Endometrial microvascular endothelial cells (primary cell): ENCODE measurements around the gene KRTAP5-7. TPM values are rescaled to one million over a fixed set of nuclear protein-coding genes. Genes with fewer than 3 reads are reported as not detected.
"Not testable (repeated sequence)": the region's sequence is repeated elsewhere in the genome, so short reads cannot be mapped to it uniquely, and the experiment has no call there.

ENCODE experiments used
- in situ Hi-C: cut with HindIII; loops from 2 replicates; pipeline ENCODE4 v1.10.0; 2017; ENCODE audit warnings: low sequenced_read_pairs, low pct_unique_long_range_greater_than_20kb; ENCODE audit errors: inconsistent ontology term
- total RNA-seq: library from RNA; depleted of rRNA; stranded (reverse); fragments of >200 nt; gene quantifications from one replicate; pipeline ENCODE4 v1.2.3, GENCODE V29; 2015; ENCODE audit errors: inconsistent ontology term

Gene KRTAP5-7
- total RNA-seq, 1 donor from 2014 or later: not detected

DNA sequence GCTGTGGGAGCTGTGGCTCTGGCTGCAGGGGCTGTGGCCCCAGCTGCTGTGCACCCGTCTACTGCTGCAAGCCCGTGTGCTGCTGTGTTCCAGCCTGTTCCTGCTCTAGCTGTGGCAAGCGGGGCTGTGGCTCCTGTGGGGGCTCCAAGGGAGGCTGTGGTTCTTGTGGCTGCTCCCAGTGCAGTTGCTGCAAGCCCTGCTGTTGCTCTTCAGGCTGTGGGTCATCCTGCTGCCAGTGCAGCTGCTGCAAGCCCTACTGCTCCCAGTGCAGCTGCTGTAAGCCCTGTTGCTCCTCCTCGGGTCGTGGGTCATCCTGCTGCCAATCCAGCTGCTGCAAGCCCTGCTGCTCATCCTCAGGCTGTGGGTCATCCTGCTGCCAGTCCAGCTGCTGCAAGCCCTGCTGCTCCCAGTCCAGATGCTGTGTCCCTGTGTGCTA lies 21.7 kb downstream of the KRTAP5-7 start:
- in situ Hi-C loops: no loop called here

DNA sequence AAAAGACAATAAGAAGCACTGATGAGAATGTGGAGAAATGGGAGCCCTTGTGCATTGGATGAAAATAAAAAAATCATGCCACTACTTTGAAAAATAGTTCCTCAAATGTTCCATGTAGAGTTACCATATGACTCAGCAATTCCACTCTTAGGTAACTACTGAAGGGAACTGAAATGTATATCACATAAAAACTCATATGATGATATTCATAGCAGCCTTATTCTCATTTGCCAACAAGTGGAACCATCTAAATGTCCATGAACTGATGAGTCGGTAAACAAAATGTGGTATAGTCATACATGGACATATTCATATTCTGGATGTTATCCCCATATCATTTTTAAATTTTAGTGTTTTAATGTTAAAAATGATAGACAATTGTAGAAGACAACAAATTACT lies 24.6 kb downstream of the KRTAP5-7 start:
- in situ Hi-C loops: no loop called here

DNA sequence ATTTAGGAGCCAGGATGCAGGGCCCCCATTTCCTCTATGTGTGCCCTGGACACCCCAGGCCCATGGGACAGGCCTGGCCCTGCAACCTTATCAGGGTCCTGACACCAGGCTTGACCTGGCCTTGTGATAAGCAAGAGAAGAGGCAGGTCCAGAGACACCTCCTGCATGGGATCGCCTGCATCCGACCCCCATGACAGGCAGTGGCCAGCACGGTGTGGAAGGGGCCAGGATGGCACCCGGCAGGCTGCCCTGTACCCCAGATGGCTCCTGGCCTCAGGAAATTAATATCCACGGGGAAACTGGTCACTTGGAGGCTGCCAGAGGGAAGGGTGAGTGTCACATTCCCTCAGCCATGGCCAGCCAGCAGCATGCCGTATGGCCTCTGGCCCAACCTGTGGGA lies 27.9 kb downstream of the KRTAP5-7 start:
- in situ Hi-C loops: no loop called here

DNA sequence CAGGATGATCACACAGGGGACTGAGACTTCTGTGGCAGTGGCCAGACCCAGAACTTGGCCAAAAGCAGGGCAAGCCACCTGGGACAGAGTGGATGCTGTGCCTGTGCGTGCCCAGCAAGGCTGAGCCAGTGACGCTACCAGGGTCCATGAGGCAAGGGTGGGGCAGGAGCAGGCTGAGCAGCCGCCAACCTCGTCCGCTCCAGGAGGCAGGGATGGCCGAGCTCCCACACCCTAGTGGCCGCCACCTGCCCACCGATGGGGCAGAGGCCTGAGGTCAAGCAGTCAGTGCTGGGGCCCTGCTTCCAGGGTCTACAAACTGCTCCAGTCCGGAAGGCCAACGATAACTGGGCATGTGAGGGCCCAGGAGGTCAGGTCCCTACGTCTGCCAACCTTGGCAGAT lies 28.4 kb downstream of the KRTAP5-7 start:
- in situ Hi-C loops: no loop called here

DNA sequence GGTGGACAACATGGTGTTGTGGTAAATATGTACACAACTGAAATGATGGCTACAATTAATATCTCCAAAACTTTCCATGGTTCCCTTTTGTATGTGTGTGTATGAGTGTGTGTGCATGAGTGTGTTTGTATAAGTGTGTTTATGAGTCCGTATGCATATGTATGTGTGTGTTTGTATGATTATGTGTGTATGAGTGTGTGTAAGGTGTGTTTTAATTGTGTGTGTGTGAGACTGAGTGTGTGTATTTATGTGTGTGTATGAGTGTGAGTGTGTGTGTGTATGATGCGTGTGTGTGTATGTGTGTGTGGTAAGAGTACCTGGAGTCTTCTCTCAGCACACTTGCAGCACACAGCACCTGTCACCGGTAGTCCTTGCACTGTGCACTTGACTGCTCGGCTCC lies 29.0 kb downstream of the KRTAP5-7 start:
- in situ Hi-C loops: no loop called here

DNA sequence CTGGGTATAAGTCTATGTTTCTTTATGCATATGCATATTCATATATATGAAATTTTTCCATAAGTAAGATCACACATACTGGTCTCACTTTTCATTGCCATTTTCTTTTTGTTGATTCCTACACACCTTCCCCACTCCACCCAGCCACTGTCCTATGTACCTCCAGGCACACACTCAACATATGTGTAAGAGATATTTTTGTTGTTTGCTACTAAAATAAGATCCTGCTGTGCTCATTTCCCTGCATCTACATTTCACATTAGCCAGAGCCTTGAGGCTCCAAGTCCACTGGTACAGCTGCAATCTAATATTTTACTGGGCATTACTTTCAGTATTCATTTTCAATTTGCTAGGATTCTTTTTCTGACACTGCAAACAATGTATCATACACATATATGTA lies 30.2 kb downstream of the KRTAP5-7 start:
- in situ Hi-C loops: no loop called here

DNA sequence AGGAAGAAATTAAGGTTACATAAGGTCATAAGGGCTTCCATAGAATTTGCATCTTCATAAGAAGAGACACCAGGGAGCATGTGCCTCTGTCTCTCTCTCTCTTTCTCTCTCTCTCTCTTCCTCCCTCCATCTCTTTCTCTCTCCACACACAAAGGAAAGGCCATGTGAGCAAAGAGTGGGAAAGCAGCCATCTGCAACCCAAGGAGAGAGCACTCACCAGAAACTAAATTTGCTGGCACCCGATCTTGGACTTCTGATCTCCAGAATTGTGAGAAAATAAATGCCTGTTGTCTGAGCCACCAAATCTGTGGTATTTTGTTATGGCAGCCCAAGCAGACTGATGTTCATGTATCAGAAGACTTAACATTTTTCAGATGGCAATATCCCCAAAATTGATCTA lies 31.9 kb downstream of the KRTAP5-7 start:
- in situ Hi-C loops: no loop called here

DNA sequence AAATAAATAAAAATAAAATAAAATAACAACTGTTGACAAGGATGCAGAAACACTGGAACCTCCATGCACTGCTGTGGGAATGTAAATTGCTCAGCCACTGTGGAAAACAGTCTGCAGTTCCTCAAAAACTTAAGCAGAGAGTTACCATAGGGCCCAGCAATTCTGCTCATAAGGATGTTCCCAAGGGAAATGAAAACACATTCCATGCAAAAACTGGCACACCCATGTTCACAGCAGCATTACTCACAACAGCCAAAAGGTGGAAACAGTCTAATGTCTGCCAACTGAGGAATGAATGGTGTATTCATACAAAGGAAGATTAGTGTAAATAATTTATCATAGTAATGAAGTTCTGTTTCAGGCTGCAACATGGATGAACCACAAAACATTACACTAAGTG lies 35.1 kb downstream of the KRTAP5-7 start:
- in situ Hi-C loops: no loop called here

DNA sequence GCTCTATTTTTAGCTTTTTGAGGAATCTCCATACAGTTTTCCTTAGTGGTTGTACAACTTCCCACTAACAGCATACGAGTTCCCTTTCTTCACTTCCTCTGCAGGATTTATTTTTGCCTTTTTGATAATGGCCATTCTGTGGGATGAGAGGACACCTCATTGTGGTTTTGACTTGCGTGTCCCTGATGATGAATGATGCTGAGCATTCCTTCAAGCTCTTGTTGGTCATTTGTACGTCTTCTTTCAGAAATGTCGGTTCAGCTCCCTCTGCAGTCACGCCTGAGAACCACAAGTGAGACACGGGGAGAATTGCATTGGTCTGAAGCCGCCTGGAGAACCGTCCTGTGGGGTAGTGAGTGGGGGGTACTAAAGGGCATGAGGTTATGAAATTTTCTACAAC lies 36.3 kb downstream of the KRTAP5-7 start:
- in situ Hi-C loops: no loop called here

DNA sequence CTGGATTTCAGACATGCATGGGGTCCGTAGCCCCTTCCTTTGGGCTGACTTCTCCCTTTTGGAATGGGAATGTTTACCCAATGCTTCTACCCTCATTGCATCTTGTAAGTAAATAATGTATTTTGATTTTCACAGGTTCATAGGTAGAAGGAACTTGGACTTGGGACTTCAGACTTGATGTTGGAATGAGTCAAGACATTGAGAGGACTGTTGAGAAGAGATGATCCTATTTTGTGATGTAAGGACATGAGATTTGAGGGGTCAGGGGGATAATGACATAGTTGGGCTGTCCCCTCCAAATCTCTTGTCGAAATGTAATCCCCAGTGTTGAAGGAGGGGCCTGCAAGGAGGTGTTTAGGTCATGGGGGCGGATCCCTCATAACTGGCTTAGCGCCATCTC lies 37.4 kb downstream of the KRTAP5-7 start:
- in situ Hi-C loops: no loop called here

DNA sequence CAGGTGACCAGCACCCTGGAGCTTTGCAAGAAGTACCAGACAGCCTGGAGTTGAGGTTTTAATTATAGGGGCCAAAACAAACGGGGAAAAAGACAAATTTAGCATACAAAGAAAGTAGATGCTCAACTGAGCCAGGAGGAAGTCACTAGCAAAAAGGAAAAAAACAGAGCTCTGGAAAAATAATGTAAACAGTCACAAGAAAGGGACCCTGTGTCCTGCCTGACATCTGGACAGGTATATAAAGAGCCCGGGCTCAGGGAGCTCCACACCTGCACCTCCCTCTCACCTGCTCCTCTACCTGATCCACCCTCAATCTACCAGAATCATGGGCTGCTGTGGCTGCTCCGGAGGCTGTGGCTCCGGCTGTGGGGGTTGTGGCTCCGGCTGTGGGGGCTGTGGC lies 38.2 kb downstream of the KRTAP5-7 start, which contains the start of gene KRTAP5-10:
Gene KRTAP5-10 (plus strand): TSS at position 301 of the 400 bp plus-strand sequence. CDS start 25 bp downstream, at position 326.
- in situ Hi-C loops: no loop called here

DNA sequence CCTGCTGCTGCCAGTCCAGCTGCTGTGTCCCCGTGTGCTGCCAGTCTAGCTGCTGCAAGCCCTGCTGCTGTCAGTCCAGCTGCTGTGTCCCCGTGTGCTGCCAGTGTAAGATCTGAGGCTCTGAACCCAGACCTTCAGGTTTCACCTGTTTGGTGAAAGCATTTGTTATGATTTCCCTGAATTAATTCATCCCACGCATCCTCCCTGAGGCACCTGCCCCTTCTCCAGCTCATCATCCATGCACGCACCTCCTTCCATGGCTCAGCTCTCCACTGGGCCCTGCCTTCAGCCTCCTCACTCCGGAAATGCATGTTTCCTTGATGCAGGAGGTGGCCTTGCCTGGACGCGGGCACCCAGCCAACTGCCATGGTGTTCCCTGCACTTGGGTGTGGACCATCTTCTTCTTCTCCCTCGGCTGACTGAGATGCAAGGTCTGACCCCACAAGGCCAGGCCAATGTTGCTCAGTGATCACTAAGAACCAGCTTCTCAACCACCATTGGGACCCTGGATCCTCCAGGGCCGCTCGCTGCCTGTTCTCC lies 39.1 kb downstream of the KRTAP5-7 start:
- in situ Hi-C loops: no loop called here

DNA sequence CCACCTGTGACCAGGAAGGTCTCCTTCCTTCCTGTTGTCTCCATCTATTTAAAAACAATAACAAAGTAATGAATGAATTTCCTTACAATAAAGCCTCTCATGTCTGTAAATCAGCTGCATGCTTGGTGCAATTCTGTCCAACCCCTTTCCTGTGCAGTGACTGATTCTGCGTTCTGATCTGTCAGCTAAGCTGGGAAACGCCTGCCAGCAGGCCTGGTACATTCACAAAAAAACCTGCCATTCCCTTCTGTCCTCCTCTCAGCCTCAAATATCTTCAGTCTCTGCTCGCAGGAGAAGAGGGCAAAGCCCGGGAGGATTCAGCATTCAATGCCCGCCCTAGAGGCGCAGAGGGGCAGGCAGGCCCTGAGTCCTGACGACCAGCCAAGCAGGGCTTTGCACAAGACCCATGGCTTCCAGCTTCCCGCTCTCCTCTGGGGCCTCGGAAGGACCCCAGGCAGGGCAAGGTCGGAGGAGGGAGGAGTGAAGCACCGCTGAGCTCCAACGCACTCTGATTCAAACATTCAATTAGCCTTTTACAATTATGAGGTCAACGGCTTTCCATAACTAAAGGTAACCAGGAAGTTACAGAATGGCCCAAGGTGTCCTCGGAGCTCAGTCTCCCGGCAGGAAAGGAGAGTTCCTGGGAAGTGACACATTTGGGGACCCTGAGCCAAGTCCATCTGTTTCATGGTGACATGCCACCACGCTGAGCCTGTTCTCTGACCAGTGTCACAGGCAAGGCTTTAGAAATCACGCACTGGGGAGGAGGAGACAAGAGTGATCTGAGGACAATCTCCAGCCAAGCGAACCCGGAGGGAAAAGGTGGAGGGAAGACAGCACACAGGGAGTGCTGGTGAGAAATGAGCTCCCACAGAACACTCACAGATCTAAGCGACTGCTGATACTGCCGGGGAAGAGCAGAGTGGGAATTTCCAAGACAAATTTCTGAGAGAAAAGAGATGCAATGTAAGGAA lies 39.8 kb downstream of the KRTAP5-7 start:
- in situ Hi-C loops: not testable (repeated sequence)

DNA sequence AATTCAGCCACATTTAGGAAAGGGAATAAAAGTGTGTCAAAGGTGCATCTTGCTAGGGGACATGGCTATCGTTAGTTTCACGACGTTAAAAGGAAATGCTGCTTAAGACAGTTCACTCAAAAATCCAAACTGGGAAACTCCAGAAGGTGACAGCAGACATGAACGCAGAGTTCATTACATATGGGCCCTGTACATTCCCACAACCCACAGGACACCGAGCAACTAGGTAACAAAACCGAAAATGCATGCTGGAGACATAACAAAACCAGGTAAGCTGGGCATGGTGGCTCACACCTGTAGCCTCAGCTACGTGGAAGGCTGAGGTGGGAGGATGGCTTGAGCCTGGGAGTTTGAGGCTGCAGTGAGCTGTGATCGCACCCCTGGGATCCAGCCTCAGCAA lies 40.6 kb downstream of the KRTAP5-7 start:
- in situ Hi-C loops: not testable (repeated sequence)

DNA sequence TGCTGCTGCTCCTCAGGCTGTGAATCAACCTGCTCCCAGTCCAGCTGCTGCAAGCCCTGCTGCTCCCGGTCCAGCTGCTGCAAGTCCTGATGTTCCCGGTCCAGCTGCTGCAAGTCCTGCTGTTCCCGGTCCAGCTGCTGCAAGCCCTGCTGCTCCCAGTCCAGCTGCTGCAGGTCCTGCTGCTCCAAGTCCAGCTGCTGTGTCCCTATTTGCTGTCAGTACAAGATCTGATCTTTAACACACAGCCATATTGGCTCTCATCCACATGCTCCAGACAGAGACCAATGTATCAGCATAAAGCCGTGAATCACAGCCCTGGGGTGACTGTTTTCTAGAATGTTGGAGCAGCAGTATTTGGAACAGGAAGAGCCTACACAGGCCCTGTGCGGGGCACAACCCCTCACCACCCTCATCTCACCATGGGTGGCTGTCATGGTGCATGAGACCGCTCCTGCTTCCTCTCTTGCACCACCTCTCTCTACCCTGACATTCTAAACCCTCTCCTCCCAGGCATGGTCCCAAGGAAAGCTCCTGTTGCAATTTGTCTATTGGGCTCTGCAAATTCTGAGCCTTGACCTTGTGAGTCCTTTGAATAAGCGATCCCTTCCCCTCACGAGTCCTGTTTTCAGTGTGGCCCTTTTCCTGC lies 41.8 kb downstream of the KRTAP5-7 start:
- in situ Hi-C loops: no loop called here

DNA sequence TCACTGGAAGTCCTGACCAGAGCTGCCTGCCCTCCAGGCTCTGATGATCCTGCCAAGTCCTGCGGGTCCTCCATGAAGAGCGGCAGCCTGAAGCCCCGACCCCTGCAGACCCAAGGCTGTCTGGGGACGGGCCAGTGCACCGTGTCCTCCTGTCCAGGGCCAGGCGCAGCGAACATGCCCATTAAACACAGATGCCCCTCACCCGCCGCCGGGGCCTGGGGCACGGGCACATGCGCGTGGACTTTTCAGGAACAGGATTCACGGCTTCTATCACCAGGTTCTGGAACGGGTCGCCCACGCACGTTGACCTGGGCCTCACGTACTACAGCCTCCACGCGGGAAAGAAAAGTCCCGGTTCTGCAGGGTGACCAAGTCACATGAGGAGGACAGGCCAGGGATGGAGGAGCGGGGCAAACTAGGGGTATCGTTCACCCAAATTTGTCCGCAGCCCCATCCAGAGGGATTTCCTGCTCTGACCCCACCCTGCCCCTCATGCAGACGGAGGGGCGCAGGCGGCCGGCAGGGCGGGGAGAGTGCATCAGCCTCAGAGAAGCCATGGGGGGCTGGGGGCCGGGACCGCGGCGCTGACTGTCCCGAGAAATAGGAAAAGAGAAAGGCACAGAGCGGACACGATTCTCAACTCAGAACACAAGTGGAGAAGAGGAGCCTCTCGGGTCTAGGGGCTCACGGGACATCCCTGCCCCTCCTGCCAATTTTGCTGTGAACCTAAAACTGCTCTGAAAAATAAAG lies 44.2 kb downstream of the KRTAP5-7 start:
- in situ Hi-C loops: not testable (repeated sequence)

DNA sequence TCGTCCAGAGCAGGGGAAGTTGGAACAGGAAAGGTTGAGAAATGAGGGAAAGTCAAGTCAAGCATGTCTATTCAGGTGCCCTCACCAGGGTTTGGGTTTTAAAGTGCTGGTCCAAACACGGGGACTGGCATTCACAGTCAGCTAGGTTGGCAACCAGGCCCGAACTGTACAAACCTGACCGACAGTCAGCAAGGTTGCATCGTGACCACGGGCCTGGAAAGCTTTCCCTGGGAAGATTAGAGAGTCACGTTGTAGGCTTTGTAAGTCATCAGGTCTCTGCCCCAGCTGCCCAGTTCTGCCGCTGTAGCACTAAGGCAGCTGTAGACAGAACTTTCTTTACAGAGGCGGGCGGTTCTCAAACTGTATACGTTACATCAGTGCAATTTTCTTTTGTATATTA lies 45.7 kb downstream of the KRTAP5-7 start:
- in situ Hi-C loops: no loop called here

DNA sequence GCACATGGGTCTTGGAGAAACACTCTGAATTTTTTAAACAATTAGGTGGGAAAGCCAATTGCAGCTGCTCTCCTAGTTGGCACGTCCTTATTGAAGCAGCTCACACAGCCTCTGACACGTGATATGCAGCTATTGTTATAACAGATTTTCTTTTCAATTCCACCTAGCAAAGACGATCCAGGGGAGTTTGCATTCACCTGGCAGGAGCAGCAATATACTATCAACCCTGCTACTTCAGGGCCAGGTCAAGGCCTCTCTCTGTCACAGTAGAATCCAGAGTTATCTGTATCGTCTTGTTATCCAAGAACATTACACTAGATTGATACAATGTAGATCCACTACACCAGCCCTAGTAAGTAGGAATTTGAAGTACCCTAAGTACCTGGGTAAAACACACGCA lies 47.4 kb downstream of the KRTAP5-7 start:
- in situ Hi-C loops: no loop called here

DNA sequence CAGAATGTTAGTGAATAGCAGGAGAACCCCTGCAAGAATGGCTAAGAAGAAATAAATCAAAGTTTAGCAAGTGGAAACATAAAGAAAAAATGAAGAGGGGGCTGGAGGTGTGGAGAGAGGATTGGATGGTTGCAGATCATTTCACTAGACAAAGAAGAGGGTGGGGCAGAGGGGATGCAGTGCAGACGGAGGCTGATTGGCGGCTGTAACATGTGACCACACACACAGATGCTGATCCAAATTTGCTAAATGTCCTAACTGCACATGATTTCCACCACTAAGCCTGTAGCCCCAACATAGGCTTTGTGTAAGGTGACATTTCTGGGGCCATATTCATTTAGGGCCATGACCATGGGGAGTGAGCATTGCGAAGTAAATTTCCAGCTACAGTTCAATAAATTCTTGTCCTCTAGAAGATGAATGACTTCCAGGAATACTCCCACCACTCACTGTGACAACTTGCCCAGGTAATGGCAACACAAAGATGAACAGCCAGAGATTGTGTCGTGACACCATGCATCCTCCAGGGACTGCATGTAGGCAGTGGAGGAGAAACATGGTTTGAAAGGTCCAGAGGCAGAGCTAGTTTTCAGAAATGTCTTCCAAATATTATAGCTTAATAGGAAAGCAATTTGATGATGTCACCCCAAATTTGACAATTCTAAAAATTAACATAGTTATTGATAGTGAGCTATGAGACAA lies 48.8 kb downstream of the KRTAP5-7 start:
- in situ Hi-C loops: no loop called here
